Renal cortex interstitium (tissue), 11 donors: ENCODE measurements around the gene GGTLC1. TPM values are rescaled to one million over a fixed set of nuclear protein-coding genes. Genes with fewer than 3 reads are reported as not detected.

Source experiments
- DNase-seq, 11 donors: peaks; one replicate each; pipeline ENCODE4 v3.0.0-alpha.2; 2013; ENCODE audit warnings: low read depth in 9 of 11, low spot score in 4 of 11; ENCODE audit errors: extremely low read depth in 1 of 11
- polyA plus RNA-seq, 3 donors: library from polyadenylated mRNA; unstranded; fragments of 120-200 nt; gene quantifications; one replicate each; pipeline ENCODE4 v1.2.1, GENCODE V29; 2013; ENCODE audit not compliant: insufficient read length in 3 of 3

Gene GGTLC1
- polyA plus RNA-seq, 3 donors: 0.14 TPM; not detected in 2

GRCh38 chr20:23974966-23975365 lies 13.6 kb downstream of the GGTLC1 start:
- DNase-seq: no peak

DNA sequence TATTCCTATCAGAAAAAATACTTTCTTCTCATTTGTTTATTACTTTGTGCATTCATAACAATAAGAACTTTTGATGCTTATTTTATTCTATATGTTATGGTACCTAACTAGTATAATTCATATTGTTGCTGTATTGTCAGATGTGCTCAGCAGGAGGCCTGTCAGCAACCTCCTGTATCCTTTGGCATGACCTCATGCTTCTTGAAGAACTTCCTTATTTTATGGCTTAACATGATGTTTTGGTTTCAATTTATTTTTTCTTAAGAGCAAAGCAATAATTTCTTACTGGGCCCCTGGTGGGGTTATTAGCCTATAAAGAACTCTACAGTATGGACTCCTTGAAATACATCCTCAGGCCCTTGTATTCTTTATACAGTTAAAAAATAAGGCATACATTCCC lies 17.3 kb downstream of the GGTLC1 start:
- DNase-seq: no peak

GRCh38 chr20:23970049-23970448 lies 18.5 kb downstream of the GGTLC1 start:
- DNase-seq: no peak

GRCh38 chr20:23967616-23967979 lies 21.0 kb downstream of the GGTLC1 start:
- DNase-seq: no peak

GRCh38 chr20:23966927-23967615 lies 21.5 kb downstream of the GGTLC1 start:
- no peak for DNase-seq

DNA sequence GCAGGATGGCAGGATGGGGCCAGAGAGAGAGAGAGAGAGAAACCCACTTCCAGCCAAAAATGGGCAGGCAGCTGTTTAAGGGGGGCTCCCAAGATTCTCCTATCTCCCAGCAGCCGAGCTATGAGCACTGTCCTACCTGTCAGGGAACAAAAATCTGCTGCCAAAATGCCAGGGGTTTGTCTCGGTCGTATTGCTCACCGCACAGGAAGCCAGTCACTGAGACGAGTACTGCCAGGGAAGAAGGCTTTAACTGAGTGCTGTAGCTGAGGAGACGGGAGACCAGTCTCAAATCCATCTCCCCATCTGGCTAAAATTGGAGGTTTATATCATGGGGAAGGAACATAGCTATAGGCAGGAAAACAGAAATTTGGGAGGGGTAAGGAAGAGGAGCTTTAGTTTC lies 22.3 kb downstream of the GGTLC1 start:
- no peak for DNase-seq

GRCh38 chr20:23963941-23964340 lies 24.6 kb downstream of the GGTLC1 start:
- DNase-seq: no peak

- no peak for DNase-seq
These were observed 26.3 kb downstream of the GGTLC1 start for GRCh38 chr20:23962272-23962671.

- DNase-seq: no peak
These were observed 29.5 kb downstream of the GGTLC1 start for GRCh38 chr20:23959054-23959453.

GRCh38 chr20:23955896-23956295 lies 32.7 kb downstream of the GGTLC1 start:
- no peak for DNase-seq

DNA sequence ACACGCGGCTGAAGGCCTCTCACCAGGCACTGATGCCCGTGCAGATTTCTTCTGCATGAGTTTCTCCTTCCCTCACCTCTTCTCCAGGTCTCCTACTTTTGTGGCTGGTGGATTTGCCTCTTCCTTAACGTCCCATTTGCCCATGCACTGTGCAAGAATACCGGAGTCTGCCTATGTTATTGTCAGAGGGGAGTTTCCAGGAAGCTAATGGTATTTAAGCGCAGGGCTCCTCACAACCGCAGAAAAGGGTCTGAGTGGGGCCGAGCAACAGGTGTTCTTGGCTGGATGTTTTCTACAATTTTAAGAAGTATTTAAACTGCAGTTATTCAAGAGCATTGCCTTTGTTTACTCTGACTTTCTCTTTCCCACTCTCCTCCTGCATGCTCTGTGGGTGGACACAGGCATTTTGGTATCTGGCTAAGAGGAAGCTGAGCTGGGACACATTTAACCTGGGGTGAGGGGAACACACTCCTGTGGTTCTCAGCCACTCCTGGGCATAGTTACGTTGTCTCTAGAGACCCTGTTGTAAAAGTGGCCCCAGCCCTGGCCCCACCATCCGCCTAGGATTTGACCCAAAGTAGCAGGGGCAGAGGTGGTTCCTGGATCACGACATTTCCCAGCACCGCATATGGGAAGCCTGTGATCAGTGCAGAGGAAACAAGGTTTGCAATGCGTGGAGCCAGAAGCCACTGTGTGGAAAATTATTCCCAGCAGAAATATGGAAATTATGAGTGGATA lies 34.4 kb downstream of the GGTLC1 start:
- no peak for DNase-seq

DNA sequence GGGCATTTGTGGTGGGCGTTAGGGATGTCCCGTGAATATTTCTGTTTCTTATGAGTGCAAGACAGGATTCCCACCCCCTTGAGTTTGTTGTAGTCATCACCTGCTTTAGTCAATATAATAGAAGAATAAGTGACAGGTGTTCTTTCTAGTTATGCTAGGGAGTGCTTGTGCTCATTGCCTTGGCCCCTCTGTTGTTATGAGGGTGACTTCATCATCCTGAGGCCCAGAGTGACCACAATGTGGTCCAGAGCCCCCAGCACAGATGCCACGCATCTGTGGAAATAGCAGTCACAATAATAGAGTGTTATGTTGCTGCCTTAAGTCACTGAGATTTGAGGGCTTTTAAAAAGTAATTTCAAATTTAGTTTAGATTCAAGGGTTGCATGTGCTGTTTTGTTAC lies 42.4 kb downstream of the GGTLC1 start:
- DNase-seq: no peak

DNA sequence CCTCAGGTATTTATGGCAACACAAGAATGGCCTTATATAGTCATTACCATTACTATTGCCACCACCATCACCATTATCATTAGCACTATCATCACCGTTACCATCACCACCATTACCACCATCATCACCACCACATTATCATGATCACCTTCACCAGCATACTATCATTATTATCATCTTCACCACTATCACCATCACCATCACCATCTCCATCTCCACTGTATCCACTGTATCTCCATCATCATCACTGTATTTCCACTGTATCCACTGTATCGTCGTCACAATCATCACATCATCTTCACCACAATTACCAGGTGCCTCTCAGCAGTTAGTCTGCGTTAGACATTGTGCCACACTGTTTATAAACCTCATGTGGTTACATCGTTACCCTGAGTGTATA lies 45.3 kb downstream of the GGTLC1 start:
- DNase-seq: no peak

DNA sequence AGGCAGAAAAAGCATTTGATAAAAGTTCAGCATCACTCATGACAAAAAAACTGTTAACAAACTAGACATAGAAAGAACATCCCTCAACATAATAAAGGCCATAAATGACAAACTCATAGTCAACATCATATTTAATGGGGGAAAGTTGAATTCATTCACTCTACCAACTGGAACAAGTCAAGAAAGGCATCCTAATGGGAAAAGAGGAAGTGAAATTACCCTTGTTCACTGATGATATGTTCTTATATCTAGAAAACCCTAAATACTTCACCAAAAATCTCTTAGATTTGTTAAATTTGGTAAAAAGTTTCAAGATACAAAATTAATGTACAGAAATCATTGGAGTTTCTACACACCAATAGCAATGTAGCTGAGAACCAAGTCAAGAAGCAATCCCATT lies 48.9 kb downstream of the GGTLC1 start:
- no peak for DNase-seq

DNA sequence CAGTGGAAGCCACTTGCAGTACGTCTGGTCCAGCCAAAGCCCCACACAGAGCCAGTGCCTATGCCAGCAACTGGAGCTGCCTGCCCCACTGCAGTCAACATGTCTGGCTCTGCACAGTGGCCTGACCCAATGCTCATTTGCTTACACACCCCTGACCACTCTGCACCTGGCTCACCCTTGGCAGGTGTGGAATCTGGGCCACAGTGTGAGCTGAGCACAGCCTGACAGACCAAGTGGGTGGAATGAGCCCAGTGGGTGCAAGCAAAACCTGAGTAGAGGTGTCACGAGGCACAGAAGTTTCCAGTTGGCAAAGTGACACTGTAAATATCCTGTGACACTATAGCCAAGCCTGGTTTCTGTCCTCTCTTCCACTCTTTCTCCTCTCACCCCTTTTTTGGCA lies 49.5 kb downstream of the GGTLC1 start:
- no peak for DNase-seq

- DNase-seq: no peak
These were observed 50.5 kb downstream of the GGTLC1 start for GRCh38 chr20:23938118-23938438.

DNA sequence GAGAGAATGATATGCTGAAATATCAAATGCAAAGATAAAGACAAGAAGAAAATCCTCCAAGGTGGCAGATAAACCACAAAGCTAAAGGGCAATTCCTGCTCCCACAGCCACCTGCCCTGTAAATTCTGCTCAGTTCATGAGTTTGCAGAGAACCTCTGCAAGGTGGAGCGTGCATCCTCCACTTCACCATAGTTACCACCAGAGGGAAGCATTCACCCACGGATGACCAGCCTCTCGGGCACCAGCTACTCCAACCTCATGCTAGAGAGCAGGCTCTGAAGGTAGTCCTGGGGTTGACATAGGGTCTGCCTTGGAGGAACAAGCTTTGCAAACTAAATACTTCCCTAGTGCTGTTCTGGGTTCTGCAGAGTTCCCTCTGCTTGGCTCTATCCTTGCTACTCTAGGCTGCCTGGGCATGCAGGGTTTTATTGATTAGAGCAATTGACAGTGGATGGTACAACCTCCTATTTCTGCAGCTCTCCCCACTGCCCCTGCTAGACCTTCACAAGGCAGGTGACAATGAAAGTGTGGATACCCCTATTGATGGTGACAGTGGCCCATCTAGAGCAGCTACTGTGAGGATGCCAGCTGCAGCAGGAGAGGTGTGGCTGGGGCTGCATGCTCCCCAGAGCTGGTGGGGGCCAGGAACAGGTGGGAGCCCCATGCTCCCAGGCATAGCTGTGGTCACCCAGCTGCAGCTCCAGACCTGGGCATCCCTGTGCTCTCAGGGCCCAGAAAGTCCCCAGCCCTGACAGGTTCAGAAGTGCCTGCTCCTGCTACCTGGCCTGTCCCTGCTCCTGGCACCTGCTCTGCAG lies 51.1 kb downstream of the GGTLC1 start:
- peak; percentile 26 to 61 (median 52) for DNase-seq
